Fibroblast of pulmonary artery (primary cell): Measurements from ENCODE around the gene CREB5.

ENCODE experiments used
- DNase-seq: peaks from one replicate; pipeline ENCODE4 v3.0.0-alpha.2; 2010; ENCODE audit warnings: low read depth
- H3K4me3 ChIP-seq: replicated peaks from 2 replicates; pipeline ENCODE4 v1.5.1; 2011; ENCODE audit warnings: low read depth, mild to moderate bottlenecking, control low read depth, low read length, moderate library complexity
- TF ChIP-seq, protein P1 (sequence below): IDR thresholded peaks from 2 replicates; pipeline ENCODE4 v1.5.1; 2011; ENCODE audit warnings: mild to moderate bottlenecking, control low read depth, low read length, inconsistent platforms; ENCODE audit errors: missing control alignments

The CREB5 gene

DNA sequence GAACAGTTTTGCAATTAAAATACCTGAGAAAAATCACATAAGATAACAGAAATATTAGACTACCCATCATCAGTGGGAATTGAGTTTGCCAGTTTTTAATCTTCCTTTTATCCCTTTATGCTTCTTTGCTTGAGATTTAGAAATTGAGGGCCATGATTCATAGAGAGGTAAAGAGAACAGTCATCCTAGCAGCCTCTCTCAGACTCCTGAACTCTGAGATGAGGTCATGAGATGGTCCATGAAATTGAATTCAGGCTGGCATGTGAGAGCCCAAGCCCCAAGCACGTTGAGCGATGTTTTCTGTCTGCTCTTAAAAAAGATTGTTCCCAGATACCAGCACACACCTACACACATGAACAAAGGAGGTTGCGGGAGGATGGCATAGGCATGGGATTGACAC lies 91.1 kb downstream of the CREB5 start:
- TF ChIP-seq, protein P1, sequence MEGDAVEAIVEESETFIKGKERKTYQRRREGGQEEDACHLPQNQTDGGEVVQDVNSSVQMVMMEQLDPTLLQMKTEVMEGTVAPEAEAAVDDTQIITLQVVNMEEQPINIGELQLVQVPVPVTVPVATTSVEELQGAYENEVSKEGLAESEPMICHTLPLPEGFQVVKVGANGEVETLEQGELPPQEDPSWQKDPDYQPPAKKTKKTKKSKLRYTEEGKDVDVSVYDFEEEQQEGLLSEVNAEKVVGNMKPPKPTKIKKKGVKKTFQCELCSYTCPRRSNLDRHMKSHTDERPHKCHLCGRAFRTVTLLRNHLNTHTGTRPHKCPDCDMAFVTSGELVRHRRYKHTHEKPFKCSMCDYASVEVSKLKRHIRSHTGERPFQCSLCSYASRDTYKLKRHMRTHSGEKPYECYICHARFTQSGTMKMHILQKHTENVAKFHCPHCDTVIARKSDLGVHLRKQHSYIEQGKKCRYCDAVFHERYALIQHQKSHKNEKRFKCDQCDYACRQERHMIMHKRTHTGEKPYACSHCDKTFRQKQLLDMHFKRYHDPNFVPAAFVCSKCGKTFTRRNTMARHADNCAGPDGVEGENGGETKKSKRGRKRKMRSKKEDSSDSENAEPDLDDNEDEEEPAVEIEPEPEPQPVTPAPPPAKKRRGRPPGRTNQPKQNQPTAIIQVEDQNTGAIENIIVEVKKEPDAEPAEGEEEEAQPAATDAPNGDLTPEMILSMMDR: no peak
- no peak for DNase-seq
- H3K4me3 ChIP-seq: no peak overlapping the region

DNA sequence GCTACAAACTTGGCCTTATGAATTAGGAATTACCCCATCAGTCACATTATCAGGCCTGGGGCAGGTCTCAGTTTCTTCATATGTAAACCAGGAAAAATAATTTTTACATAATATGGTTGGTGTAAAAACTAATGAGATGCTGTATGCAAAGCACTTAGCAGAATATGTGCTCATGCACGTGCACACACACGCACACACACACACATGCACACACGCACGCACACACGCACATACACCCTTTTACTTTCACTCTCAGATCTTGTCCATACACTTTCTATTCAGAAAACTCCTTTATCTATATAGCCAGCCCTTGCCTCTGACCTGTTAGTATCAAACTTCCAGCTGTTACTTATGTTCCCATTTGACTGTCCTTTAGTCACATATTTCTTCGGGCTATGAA lies 92.7 kb downstream of the CREB5 start:
- no peak for DNase-seq
- no peak overlapping the region for H3K4me3 ChIP-seq
- TF ChIP-seq, protein P1: no peak

DNA sequence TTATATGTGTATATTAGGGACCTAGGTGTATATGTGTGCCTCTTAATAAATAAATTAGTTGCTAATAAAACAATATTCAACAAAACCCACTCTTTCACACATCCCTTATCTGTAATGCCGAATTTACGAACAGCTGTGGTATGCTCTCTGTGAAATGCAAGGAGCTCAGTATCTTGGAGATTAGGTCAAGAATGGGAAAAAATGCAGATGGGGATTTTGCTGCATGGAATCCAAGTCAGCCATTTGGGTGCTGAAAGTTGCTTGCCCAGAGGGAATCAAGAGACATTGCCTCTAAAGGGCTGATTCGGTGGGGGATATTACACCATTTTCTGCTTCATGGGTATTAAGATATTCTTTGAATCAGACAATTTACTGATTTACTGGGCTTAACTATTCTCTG lies 93.5 kb downstream of the CREB5 start:
- no peak overlapping the region for H3K4me3 ChIP-seq
- TF ChIP-seq, protein P1: no peak
- DNase-seq: no peak

DNA sequence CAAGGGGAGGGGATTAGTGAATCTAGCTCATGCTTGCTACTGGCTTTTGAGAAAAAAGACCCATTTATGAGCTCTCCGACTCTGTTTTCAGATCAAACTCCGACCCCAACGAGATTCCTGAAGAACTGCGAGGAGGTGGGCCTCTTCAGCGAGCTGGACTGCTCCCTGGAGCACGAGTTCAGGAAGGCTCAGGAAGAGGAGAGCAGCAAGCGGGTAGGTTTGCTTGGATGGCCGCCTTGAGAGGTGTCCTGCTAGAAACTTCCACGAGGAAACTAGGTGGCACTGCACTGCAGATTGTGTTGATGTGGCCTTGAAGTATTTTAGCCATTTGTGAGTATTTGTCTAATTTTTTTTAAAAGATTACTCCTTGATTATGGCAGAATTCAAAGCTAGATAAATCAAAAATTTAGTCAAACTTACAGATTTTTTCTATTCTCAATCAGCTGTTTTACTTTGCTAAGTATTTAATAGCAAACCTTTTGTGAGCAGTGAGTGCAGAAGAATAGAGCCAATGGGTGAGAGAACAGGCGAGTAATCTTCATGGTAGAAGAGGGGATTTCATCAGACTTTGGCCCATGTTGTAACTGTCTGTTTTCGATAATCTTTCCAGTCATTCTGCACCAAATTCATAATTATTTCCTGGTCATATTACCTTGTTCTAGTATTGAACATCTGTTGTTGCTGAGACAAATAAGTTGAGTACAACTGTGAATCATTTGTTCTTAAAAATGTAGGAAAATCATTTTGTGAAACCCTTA lies 95.4 kb downstream of the CREB5 start:
- TF ChIP-seq, protein P1: no peak
- no peak overlapping the region for H3K4me3 ChIP-seq
- DNase-seq: no peak

DNA sequence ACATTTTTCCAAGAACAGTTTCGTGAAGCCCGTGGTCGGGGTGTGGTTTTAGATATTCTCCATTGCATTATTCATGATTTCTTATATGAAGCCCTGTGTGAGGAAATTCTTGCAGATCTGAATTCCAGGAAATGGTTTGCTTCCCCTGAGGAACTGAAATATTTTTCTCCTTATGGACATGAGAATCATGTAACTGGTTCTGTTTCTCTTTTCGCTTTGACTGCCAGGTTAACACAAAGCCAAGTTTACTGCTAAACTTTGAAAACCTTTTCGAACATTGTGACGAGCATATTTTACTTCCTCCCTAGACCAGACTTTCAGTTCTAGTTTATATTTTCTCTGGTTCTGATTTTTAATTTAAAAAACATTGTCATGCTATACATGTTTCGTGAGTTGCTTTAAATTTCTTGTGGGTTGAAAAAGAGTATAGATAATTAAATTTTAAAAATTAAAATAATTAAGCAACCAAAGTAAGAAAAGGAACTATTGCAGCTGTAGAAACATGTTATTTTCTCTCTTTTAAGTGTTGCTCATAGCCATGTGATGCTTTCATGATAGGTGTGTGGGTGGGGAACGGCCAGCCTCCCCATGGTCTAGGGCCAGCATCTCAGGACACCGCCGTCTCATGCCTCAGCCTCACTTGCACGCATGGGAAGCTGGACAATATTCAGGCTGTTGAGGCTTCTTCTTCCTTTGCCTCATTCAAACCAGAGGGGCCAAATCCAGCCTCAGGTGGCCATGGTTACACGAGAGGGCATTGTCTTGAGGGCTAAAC lies 97.1 kb downstream of the CREB5 start:
- H3K4me3 ChIP-seq: no peak overlapping the region
- TF ChIP-seq, protein P1: no peak
- DNase-seq: peak; percentile 69

DNA sequence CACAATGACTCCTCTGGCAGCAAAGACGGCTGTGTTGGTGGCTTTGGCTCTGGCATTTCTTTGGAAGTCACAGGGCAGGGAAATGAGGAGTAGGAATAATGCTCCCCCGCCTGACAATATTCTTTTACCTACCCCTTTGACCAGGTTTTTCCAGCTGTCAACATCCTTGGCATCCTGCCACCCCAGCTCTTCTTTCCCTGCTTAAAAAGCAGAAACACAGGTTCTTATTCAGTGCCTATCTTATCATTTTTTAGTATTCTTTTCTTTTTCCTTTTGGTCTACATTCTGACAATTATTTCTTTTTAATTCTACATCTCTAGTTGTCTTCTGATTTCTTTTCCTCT lies 97.7 kb downstream of the CREB5 start:
- TF ChIP-seq, protein P1: no peak

More for the DNA sequence above, 97.7 kb downstream of the CREB5 start:
- no peak overlapping the region for H3K4me3 ChIP-seq
- no peak for DNase-seq
